ENCODE results near the gene C2orf81. TPM values are rescaled to one million over a fixed set of nuclear protein-coding genes. Genes with fewer than 3 reads are reported as not detected.
"Not testable (repeated sequence)": the region's sequence is repeated elsewhere in the genome, so short reads cannot be mapped to it uniquely, and the experiment has no call there.

Gene C2orf81
- total RNA-seq, 1 donor: 0.72 TPM

- Histone ChIP-seq H3K27me3 (ENCODE audit: insufficient read depth, low read length) (peaks cover 4% of the 10 kb centered on the region), H3K79me2 (ENCODE audit: insufficient read depth, low read length) (no peaks in the 10 kb centered on the region), H2AFZ (ENCODE audit: low read length) (no peak overlapping the region), H3K9me3 (ENCODE audit: low read depth, low read length) (no peaks in the 10 kb centered on the region), H3K4me1 (ENCODE audit: insufficient read depth, low read length) (peaks cover 15% of the 10 kb centered on the region), H3K4me3 (ENCODE audit: insufficient read depth, low read length) (no peak overlapping the region), H4K20me1 (ENCODE audit: insufficient read depth, low read length) (no peaks in the 10 kb centered on the region), H3K4me2 (ENCODE audit: insufficient read depth, low read length) (no peak overlapping the region), H3K36me3 (ENCODE audit: insufficient read depth, low read length) (no peaks in the 10 kb centered on the region), H3K27ac (ENCODE audit: low read depth, low read length) (no peak overlapping the region)
- no peak for DNase-seq (ENCODE audit: insufficient read length, low spot score, missing footprints)
- TF ChIP-seq CTCF (IDR thresholded peaks at IDR 0.05; ENCODE audit: extremely low read depth, low read depth, low read length): no peak
Observed at GRCh38 chr2:74447230-74447999, 26.0 kb upstream of the C2orf81 start.

GRCh38 chr2:74444498-74445318 lies 23.3 kb upstream of the C2orf81 start:
- Histone ChIP-seq H2AFZ (ENCODE audit: low read length) (peak overlapping the region; percentile 56), H3K27ac (ENCODE audit: low read depth, low read length) (peak overlapping the region; percentile 17), H3K36me3 (ENCODE audit: insufficient read depth, low read length) (no peaks in the 10 kb centered on the region), H3K4me2 (ENCODE audit: insufficient read depth, low read length) (peak overlapping the region; percentile 66), H3K79me2 (ENCODE audit: insufficient read depth, low read length) (peaks cover 2% of the 10 kb centered on the region), H3K4me3 (ENCODE audit: insufficient read depth, low read length) (peak overlapping the region; percentile 40), H3K9me3 (ENCODE audit: low read depth, low read length) (no peaks in the 10 kb centered on the region), H3K27me3 (ENCODE audit: insufficient read depth, low read length) (peaks cover 16% of the 10 kb centered on the region), H4K20me1 (ENCODE audit: insufficient read depth, low read length) (no peaks in the 10 kb centered on the region), H3K4me1 (ENCODE audit: insufficient read depth, low read length) (peaks cover 20% of the 10 kb centered on the region)
- DNase-seq (ENCODE audit: insufficient read length, low spot score, missing footprints): peak; percentile 66
- TF ChIP-seq CTCF (IDR thresholded peaks at IDR 0.05; ENCODE audit: extremely low read depth, low read depth, low read length): no peak

DNA sequence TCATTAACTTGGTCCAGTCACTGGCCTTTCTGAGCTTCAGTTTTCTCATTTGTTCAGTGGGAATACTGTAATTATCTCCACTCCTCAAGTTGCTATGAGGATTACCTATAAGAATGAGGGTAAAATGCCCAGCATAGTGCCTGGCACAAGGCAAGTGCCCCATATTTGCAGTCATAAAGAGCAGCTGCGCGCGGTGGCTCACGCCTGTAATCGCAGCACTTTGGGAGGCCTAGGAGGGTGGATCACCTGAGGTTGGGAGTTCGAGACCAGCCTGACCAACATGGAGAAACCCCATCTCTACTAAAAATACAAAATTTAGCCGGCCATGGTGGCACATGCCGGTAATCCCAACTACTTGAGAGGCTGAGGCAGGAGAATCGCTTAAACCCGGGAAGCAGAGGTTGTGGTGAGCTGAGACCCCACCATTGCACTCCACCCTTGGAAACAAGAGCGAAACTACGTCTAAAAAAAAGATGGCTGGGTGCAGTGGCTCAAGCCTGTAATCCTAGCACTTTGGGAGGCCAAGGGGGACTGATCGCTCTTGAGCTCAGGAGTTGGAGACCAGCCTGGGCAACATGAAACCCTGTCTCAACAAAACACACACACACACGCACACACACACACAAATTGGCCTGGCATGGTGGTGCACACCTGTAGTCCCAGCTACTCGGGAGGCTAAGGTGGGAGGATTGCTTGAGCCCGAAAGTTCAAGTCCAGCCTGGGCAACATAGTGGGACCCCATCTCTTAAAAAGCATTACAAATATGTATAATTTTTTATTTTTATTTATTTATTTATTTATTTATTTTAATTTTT lies 21.3 kb upstream of the C2orf81 start:
- H2AFZ ChIP-seq (ENCODE audit: low read length); H3K4me2 ChIP-seq (ENCODE audit: insufficient read depth, low read length); H3K36me3 ChIP-seq (ENCODE audit: insufficient read depth, low read length); DNase-seq (ENCODE audit: insufficient read length, low spot score, missing footprints); H4K20me1 ChIP-seq (ENCODE audit: insufficient read depth, low read length); H3K27ac ChIP-seq (ENCODE audit: low read depth, low read length); H3K4me3 ChIP-seq (ENCODE audit: insufficient read depth, low read length); H3K9me3 ChIP-seq (ENCODE audit: low read depth, low read length): not testable (repeated sequence)
- Histone ChIP-seq H3K27me3 (ENCODE audit: insufficient read depth, low read length) (peaks cover 16% of the 10 kb centered on the region), H3K4me1 (ENCODE audit: insufficient read depth, low read length) (peaks cover 25% of the 10 kb centered on the region), H3K79me2 (ENCODE audit: insufficient read depth, low read length) (peaks cover 21% of the 10 kb centered on the region)

DNA sequence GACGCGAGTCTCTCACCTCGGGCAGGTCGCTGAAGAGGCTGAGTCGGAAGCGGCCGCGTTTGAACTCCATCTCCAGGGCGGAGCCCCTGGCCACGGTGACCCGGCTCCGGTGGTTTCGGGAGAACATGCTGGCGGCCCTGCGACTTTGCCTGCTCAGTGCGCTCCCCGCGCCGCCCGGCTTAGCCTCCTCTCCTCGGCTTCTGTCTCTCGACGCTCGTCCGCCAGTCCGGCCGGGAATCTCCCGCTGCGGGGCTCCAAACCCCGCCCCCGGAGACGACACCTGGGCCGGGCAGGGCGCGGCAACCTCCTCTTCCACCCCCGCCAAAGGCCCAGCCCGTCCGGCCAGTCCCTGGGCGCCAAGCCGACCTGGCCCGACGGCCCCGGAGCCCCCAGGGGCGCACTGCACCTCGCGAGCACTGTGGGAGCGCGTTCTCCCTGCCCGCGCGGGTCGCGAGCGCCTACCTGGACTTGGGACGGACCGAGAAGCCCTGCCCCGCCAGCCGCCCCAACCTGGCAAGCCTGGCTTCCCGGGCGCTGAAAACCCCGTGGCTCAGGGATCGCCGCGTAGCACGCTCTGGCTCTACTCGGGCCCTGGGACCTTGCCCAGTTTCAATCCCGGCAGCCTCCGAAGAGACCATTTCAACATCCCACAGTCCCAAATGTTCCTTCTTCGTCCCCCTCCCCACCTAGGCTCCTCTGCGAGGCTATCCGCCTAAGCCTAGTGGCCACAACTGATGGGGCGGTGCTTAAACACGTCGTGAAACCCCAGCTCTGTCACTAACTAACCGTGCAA lies 20.5 kb upstream of the C2orf81 start, which contains the start of gene RTKN:
Gene RTKN, minus strand, starts transcription at position 248 of the 793 bp plus-strand sequence. Its CDS starts 121 bp downstream, at position 127.
- Histone ChIP-seq H3K9me3 (ENCODE audit: low read depth, low read length) (no peaks in the 10 kb centered on the region), H4K20me1 (ENCODE audit: insufficient read depth, low read length) (peaks cover 5% of the 10 kb centered on the region), H3K79me2 (ENCODE audit: insufficient read depth, low read length) (peaks cover 23% of the 10 kb centered on the region), H3K27ac (ENCODE audit: low read depth, low read length) (no peak within 1 kb of the TSS), H2AFZ (ENCODE audit: low read length) (peak within 1 kb of the TSS; percentile 91), H3K4me2 (ENCODE audit: insufficient read depth, low read length) (peak within 1 kb of the TSS; percentile 95), H3K4me3 (ENCODE audit: insufficient read depth, low read length) (peak within 1 kb of the TSS; percentile 79), H3K36me3 (ENCODE audit: insufficient read depth, low read length) (no peaks in the 10 kb centered on the region), H3K27me3 (ENCODE audit: insufficient read depth, low read length) (peaks cover 16% of the 10 kb centered on the region), H3K4me1 (ENCODE audit: insufficient read depth, low read length) (peaks cover 25% of the 10 kb centered on the region)
- TF ChIP-seq CTCF (IDR thresholded peaks at IDR 0.05; ENCODE audit: extremely low read depth, low read depth, low read length): no peak
- DNase-seq (ENCODE audit: insufficient read length, low spot score, missing footprints): peak; percentile 72
